HG03558 (cell line): ENCODE results near the gene LRRC14B.
"Not testable (repeated sequence)": the region's sequence is repeated elsewhere in the genome, so short reads cannot be mapped to it uniquely, and the experiment has no call there.

Experiments
- ATAC-seq: cut with Tn5 transposase; IDR thresholded peaks from one replicate; pipeline ENCODE4 v1.9.1; 2021; ENCODE audit warnings: moderate number of reproducible peaks; ENCODE audit not compliant: unreplicated experiment; ENCODE audit errors: extremely low read depth

The LRRC14B gene

DNA sequence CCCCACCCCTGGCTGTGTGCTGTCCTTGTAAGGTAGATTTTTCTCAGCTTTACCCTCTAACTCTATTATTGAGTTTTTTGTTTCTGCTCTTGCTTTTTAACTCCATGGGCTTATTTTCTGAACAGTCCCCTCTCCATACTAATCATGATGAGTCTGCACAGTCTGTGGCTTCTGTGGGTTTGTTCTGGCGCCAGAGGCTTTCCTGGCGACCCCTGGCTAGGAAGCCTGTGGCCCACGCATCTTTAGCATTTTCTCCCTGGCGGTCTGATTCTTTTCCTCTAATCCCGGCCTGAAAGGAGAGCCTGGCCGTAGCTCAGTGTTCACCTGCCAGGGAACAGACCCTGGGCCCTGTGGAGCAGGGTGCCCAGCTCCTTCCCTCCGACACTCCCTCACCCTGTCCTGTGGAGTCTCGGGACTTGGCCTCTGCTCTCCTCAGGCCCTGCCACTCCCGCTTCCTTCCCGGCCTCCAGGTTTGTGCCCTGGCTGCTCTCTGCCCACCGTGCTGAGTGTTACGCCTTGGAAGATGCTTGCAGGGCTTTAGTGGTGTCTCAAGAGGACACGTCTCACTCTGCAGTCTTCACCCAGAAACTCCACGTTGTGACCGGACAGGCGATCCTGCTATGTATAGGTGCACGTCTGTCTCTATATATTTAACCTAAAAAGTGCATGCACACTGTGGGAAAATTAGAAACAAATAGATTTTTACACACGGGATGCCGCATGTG is 31.7 kb upstream of the LRRC14B start:
- ATAC-seq: no peak

DNA sequence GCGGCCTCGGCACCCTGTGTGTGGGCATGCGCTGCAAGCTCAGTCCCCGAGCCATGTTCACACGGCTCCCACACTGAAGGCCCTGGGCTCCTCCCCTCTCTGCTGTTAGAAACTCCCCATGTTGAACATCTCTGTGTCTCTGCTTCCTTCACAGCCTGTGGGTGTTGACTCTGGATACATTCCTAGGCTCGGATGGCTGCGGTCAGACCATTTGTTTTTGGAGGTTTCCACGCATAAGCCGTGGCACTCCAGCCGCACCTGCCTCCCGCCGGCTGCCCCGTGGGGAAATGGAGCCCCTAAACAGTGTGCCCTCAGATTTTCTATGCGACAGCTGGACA is 31.2 kb upstream of the LRRC14B start:
- no peak for ATAC-seq

DNA sequence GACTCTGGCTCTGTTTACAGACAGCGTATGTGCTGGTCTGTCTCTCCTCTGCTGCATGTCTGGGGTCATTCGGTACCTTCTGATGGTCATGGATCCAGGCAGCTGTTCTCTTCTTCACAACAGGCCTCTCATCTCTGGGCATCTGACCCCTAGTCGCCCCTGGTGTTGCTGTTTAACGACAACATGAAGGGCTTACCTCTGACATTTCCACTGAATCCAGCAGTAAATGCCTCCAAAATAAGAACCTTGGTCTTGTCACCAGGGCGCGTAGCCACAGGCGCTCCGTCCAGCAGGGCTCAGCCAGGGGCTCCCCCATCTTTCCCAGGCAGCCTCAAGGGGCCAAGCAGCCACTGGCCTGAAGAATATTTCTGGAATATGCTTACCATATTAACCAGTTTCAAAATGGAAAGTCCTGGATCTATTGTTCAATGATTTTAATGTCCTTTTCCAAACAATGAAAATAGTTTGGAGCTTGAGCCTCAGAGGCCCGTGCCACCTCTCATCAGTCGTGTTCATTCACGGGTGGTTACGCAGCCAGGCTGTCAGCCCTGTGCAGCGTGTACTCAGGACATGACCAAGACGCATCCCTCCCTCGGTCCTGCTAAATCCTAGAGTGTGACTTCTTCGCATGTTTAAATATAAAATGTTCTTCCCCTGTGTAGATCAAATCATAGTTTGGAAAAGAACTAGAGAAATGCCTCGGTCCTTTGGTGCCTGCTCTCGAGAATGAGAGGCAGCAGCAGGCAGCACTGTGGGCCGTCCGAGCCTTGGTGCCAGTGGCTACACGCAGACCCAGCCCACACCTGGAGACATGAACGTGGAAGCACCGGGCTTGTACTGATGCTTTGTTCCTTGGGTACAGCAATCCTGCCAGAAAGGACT is 30.1 kb upstream of the LRRC14B start:
- no peak for ATAC-seq

DNA sequence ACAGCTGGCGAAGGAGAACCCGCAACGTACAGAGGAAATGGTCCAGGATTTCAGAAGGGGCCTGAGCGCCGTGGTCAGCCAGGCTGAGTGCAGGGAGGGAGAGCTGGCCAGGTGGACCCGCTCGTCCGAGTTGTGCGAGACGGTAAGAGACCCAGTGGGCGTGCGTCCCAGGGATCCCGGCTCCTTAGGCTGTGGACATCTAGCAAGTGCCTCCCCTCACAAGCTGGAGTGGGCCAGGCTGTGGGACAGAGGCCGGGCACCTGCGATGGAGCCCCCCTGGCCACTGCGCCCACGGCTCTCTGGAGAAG is 29.5 kb upstream of the LRRC14B start:
- ATAC-seq: no peak

GRCh38 chr5:162190-162564 is 29.1 kb upstream of the LRRC14B start:
- no peak for ATAC-seq

GRCh38 chr5:162565-163337 is 28.5 kb upstream of the LRRC14B start:
- ATAC-seq: no peak

DNA sequence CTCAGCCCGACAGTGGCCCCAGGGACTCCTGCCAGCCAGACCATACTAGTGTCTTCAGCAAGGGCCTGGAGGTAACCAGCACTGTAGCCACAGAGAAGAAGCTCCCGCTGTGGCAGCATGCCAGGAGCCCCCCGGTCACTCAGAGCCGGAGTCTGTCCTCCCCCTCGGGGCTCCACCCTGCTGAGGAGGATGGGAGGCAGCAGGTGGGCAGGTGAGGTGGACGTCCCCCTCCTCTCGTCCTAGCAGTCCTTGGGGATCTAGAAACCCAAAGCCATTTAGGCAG is 28.0 kb upstream of the LRRC14B start:
- no peak for ATAC-seq

GRCh38 chr5:163841-164240 is 27.5 kb upstream of the LRRC14B start:
- no peak for ATAC-seq

DNA sequence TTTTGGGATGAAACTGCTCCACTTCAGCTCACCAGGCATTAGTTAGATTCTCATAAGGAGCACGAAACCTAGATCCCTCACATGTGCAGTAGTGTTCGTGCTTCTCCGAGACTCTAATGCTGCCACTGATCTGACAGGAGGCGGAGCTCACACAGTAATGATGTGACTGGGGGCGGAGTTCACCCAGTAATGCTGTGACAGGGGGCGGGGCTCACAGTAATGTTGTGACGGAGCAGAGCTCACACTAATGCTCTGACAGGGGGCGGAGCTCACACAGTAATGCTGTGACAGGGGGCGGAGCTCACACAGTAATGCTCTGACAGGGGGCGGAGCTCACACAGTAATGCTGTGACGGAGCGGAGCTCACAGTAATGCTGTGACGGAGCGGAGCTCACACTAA is 27.1 kb upstream of the LRRC14B start:
- no peak for ATAC-seq

DNA sequence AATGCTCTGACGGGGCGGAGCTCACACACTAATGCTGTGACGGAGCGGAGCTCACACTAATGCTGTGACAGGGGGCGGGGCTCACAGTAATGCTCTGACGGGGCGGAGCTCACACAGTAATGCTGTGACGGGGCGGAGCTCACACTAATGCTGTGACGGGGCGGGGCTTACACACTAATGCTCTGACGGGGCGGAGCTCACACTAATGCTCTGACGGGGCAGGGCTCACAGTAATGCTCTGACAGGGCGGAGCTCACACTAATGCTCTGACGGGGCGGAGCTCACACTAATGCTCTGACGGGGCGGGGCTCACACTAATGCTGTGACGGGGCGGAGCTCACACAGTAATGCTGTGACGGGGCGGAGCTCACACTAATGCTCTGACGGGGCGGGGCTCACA is 26.5 kb upstream of the LRRC14B start:
- ATAC-seq: not testable (repeated sequence)

DNA sequence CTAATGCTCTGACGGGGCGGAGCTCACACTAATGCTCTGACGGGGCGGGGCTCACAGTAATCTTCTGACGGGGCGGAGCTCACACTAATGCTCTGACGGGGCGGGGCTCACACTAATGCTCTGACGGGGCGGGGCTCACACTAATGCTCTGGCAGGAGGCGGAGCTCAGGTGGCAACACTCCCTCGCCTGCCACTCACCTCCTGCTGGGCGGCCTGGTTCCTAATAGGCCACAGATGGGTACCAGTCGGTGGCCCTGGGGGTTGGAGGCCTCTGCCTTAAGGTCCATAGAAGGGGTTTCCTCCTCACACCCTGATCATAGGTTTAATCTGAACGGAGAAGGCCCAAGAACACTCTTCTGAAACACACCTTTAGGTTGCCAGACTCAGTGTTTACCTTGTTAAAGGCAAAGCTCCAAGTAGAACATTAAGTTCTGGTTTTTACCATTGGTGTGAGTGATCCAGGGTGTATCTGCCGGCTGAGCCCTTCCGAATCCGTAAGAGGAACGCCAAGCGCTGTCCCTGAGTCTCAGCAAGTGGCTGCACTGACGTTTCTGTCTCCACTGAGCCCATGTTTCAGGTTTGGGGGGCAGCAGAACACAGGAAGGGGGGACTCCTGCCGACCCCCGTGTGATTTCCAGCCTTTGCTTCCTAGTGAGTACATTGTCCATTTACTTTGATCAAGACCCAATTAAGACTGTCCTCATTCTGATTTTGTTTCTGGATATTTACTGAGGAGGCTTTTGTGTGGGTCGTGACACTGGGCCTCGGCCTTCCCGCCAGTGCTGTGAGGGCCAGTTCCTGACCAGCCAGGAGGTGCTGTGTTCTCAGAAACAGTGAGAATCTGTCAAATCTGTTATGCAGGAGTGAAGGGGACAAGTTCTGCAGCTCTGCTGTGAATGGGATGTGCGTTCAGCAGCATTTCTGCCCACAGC is 24.6 kb upstream of the LRRC14B start:
- no peak for ATAC-seq

GRCh38 chr5:167511-167910 is 23.8 kb upstream of the LRRC14B start:
- ATAC-seq: no peak

DNA sequence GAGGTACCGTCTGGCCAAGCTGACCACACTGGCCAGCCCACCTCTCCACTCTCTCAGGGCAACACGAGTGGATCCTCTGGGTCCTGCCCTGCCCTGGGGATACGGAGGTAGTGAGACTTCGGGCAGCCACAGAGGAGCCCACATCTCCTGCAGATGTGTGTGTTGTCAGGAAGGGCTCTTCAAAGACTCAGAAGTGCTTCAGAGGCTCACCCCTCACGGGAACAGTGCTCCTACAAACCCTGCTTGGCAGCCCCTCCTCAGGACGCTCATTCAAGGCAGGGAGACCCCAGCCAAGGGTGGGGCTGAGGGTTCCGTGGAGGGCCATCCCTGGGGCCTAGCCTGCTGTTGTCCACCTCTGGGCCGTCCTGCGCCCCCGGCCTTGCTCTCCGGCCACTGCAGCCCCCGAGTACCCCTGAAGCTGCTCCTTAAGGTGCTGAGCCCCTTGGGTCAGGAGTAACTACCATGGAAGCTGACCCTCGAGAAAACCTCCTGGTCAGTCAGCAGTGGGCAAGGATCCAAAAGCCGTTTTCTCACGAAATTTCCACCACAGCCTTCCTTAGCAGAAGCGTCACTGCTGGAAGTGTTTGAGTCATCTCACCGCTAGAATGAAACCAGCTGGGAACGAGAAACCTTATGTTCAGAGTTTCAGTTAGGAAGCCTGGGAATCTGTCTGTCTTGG is 23.2 kb upstream of the LRRC14B start:
- ATAC-seq: no peak

DNA sequence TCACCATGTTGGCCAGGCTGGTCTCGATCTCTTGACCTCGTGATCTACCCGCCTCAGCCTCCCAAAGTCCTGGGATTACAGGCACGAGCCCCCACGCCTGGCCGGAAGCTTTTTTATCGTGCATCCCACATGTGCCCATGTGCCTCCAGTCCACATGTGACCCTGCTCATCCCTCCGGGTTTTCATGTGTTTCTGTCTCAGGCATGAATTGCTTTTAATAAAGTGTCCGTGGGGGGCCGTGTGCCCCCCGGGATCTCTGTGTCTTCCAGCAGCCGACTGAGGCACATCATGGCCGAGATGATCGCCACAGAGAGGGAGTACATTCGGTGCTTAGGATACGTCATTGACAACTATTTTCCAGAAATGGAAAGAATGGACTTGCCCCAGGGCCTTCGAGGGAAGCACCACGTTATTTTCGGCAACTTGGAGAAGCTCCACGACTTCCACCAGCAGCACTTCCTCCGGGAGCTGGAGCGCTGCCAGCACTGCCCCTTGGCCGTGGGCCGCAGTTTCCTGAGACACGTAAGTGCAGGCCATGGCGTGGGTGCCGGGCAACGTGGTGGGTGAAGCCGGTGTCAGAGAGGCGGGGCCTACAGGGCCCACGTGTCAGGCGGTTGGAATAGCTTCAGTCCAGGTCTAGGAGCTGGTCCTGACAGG is 22.1 kb upstream of the LRRC14B start:
- no peak for ATAC-seq

DNA sequence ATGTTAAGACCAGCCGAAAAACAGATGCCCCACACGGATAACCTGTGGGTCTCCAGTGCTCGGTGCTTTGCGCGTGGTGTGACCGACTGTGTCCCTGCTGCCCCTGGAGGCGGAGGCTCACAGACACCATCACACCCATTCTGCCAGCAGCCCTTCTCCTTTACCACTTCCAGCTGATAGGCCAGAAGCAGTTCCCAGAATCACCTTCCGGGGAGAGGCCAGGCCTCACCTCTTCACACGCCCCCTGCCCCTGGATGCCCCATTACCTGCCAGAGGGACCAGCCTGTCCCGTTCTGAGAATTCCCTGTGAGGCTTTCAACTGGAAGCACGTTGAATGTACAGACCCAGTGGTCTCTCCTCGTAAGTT is 21.6 kb upstream of the LRRC14B start:
- ATAC-seq: no peak

DNA sequence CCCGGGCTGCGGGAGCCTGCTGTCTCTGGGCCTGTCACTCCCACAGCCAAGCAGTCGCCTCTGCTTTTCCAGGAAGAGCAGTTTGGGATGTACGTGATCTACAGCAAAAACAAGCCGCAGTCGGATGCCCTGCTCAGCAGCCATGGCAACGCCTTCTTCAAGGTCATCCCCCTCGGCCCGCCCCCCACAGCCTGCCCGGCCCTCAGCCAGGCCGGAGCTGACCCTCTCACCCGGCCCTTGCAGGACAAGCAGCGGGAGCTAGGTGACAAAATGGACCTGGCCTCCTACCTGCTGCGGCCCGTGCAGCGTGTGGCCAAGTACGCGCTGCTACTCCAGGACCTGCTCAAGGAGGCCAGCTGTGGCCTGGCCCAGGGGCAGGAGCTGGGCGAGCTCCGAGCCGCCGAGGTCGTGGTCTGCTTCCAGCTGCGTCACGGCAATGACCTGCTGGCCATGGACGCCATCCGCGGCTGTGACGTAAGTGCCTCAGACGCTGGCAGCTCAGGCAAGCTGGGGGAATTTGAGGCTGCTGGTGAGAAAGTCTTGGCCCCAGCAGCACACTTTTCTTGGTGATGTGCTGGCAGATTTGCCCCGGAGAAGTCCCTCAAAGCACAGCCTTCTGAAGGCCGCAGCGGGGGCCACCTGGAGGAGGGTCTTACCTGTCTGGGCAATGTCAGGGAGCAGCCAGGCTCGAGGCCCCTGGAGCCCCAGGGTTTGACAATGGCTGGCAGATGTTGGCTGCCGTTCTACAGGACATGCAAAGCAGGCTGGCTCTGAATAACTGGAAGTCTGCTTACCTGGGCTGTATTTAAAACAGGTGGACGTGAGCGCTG is 20.1 kb upstream of the LRRC14B start:
- ATAC-seq: no peak

- no peak for ATAC-seq
Observed at GRCh38 chr5:171801-172331, 19.4 kb upstream of the LRRC14B start.

DNA sequence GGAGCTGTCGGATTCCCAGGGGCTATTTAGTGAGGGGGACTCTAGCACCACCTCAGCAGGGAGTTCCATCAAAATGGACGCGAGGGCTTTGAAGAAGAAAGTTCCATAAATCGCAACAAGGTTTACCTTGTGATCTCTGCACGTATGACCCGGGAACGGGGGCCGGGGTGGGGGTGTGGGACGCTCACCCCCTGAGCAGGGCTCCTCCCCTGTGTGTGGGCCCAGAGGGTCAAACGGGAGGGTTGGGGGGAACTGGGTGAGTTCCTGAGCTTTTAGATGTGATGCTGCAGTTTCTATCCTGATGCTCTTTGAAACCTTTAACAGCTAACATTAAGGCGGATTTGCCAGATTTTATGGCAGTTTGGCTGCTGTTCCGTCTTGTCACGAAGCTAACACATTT is 18.9 kb upstream of the LRRC14B start:
- ATAC-seq: no peak
